ENCODE results near the gene SLC39A11. TPM values are rescaled to one million over a fixed set of nuclear protein-coding genes. Genes with fewer than 3 reads are reported as not detected.

Gene SLC39A11
- total RNA-seq, 1 donor from 2014 or later, result 16.3 TPM

GRCh38 chr17:72875361-72875760 lies 217.1 kb downstream of the SLC39A11 start:
- H3K9me3 Mint-ChIP-seq (ENCODE audit: unreplicated experiment), result peaks cover 16% of the 10 kb centered on the region

GRCh38 chr17:72872396-72872795 lies 220.1 kb downstream of the SLC39A11 start:
- DNase-seq, result no peak
- Mint-ChIP-seq H3K27me3 (ENCODE audit: unreplicated experiment) (peaks cover 7% of the 10 kb centered on the region), H3K4me1 (ENCODE audit: low read depth, unreplicated experiment) (peaks cover 12% of the 10 kb centered on the region), H3K4me3 (ENCODE audit: unreplicated experiment) (no peak overlapping the region), H3K9me3 (ENCODE audit: unreplicated experiment) (peaks cover 10% of the 10 kb centered on the region), H3K27ac (ENCODE audit: unreplicated experiment) (no peak overlapping the region), H3K36me3 (ENCODE audit: unreplicated experiment) (peaks cover 30% of the 10 kb centered on the region)
- TF ChIP-seq CTCF (IDR thresholded peaks at IDR 0.05; ENCODE audit: partially characterized antibody, unreplicated experiment), result no peak

More at GRCh38 chr17:72875361-72875760, 217.1 kb downstream of the SLC39A11 start:
- Mint-ChIP-seq H3K36me3 (ENCODE audit: unreplicated experiment) (peaks cover 47% of the 10 kb centered on the region), H3K4me1 (ENCODE audit: low read depth, unreplicated experiment) (peaks cover under 1% of the 10 kb centered on the region), H3K4me3 (ENCODE audit: unreplicated experiment) (no peak overlapping the region), H3K27ac (ENCODE audit: unreplicated experiment) (no peak overlapping the region), H3K27me3 (ENCODE audit: unreplicated experiment) (peaks cover 3% of the 10 kb centered on the region)
- TF ChIP-seq CTCF (IDR thresholded peaks at IDR 0.05; ENCODE audit: partially characterized antibody, unreplicated experiment), result no peak
- DNase-seq, result no peak

- TF ChIP-seq CTCF (IDR thresholded peaks at IDR 0.05; ENCODE audit: partially characterized antibody, unreplicated experiment), result no peak
- no peak for DNase-seq
- H3K36me3 Mint-ChIP-seq (ENCODE audit: unreplicated experiment), result peaks cover 24% of the 10 kb centered on the region
- peaks cover 12% of the 10 kb centered on the region for H3K4me1 Mint-ChIP-seq (ENCODE audit: low read depth, unreplicated experiment)
- H3K27ac Mint-ChIP-seq (ENCODE audit: unreplicated experiment), result no peak overlapping the region
- peaks cover 9% of the 10 kb centered on the region for H3K27me3 Mint-ChIP-seq (ENCODE audit: unreplicated experiment)
- H3K9me3 Mint-ChIP-seq (ENCODE audit: unreplicated experiment), result peaks cover 8% of the 10 kb centered on the region
- H3K4me3 Mint-ChIP-seq (ENCODE audit: unreplicated experiment), result no peak overlapping the region
Observed at GRCh38 chr17:72870367-72870985, 222.0 kb downstream of the SLC39A11 start.

- H3K4me3 Mint-ChIP-seq (ENCODE audit: unreplicated experiment), result no peak overlapping the region
- TF ChIP-seq CTCF (IDR thresholded peaks at IDR 0.05; ENCODE audit: partially characterized antibody, unreplicated experiment), result no peak
- peaks cover 31% of the 10 kb centered on the region for H3K36me3 Mint-ChIP-seq (ENCODE audit: unreplicated experiment)
- peaks cover 12% of the 10 kb centered on the region for H3K4me1 Mint-ChIP-seq (ENCODE audit: low read depth, unreplicated experiment)
- peaks cover 9% of the 10 kb centered on the region for H3K27me3 Mint-ChIP-seq (ENCODE audit: unreplicated experiment)
- DNase-seq, result no peak
- H3K9me3 Mint-ChIP-seq (ENCODE audit: unreplicated experiment), result peaks cover 7% of the 10 kb centered on the region
- H3K27ac Mint-ChIP-seq (ENCODE audit: unreplicated experiment), result peak overlapping the region; percentile 54
Observed at GRCh38 chr17:72869630-72870029, 222.9 kb downstream of the SLC39A11 start.

- peaks cover 22% of the 10 kb centered on the region for H3K36me3 Mint-ChIP-seq (ENCODE audit: unreplicated experiment)
Observed at GRCh38 chr17:72865954-72866353, 226.5 kb downstream of the SLC39A11 start.

More at GRCh38 chr17:72865954-72866353, 226.5 kb downstream of the SLC39A11 start:
- no peak for TF ChIP-seq CTCF (IDR thresholded peaks at IDR 0.05; ENCODE audit: partially characterized antibody, unreplicated experiment)
- DNase-seq, result no peak
- no peak overlapping the region for H3K27ac Mint-ChIP-seq (ENCODE audit: unreplicated experiment)
- no peak overlapping the region for H3K4me3 Mint-ChIP-seq (ENCODE audit: unreplicated experiment)
- H3K9me3 Mint-ChIP-seq (ENCODE audit: unreplicated experiment), result peaks cover 6% of the 10 kb centered on the region
- peaks cover 9% of the 10 kb centered on the region for H3K27me3 Mint-ChIP-seq (ENCODE audit: unreplicated experiment)
- peaks cover 32% of the 10 kb centered on the region for H3K4me1 Mint-ChIP-seq (ENCODE audit: low read depth, unreplicated experiment)
